Stimulated activated CD8-positive, alpha-beta memory T cell treated with anti-CD3 and anti-CD28 coated beads, Interleukin-7, amount 100 ng/mL, for 1 hour (primary cell): ENCODE measurements around the gene DOCK4.
"Not testable (repeated sequence)": the region's sequence is repeated elsewhere in the genome, so short reads cannot be mapped to it uniquely, and the experiment has no call there.

Experiments used
- DNase-seq, 2 donors: peaks; one replicate each; pipeline ENCODE4 v3.0.0-alpha.2; 2020; ENCODE audit warnings: low read depth in 2 of 2

The DOCK4 gene, protein sequence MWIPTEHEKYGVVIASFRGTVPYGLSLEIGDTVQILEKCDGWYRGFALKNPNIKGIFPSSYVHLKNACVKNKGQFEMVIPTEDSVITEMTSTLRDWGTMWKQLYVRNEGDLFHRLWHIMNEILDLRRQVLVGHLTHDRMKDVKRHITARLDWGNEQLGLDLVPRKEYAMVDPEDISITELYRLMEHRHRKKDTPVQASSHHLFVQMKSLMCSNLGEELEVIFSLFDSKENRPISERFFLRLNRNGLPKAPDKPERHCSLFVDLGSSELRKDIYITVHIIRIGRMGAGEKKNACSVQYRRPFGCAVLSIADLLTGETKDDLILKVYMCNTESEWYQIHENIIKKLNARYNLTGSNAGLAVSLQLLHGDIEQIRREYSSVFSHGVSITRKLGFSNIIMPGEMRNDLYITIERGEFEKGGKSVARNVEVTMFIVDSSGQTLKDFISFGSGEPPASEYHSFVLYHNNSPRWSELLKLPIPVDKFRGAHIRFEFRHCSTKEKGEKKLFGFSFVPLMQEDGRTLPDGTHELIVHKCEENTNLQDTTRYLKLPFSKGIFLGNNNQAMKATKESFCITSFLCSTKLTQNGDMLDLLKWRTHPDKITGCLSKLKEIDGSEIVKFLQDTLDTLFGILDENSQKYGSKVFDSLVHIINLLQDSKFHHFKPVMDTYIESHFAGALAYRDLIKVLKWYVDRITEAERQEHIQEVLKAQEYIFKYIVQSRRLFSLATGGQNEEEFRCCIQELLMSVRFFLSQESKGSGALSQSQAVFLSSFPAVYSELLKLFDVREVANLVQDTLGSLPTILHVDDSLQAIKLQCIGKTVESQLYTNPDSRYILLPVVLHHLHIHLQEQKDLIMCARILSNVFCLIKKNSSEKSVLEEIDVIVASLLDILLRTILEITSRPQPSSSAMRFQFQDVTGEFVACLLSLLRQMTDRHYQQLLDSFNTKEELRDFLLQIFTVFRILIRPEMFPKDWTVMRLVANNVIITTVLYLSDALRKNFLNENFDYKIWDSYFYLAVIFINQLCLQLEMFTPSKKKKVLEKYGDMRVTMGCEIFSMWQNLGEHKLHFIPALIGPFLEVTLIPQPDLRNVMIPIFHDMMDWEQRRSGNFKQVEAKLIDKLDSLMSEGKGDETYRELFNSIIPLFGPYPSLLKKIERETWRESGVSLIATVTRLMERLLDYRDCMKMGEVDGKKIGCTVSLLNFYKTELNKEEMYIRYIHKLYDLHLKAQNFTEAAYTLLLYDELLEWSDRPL (N-terminal part only)

DNA sequence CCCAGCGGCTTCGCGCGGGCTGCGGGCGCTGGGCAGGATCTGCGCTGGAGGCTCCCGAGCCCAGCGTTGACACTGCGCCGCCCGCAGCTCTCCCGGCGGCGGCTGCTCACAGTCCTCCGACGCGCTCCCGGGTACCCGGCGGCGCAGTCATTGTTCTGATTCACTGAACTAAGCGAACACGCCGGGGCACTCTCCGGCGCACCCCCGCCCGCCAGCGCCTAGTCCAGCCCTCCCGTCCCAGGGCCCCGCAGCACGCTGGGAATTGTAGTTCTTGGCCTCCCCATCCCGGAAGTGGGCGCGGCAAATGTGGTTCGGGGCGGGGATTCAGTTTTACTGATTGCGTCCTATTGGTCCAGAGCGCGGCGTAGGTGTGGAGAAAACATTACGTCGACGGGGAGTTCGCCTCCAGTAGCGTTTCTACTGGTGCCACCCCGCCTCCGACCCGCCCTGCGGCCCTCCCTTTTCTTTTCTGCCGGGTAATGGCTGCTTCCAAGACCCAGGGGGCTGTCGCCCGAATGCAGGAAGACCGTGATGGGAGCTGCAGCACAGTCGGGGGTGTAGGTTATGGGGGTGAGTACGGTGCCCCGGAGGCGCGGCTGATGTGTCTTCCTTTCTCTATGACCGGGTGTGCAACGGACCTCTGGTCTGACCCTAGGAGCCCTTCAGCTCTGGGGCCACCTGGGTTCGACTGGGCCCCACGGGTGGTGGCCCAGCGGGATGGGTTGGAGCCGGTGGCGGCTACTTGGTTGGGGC, at the start of gene DOCK4, which contains the start of gene ZNF277:
TSS of gene DOCK4 (minus strand) at position 162 of the 753 bp plus-strand sequence. CDS start 261 bp downstream, outside the sequence.
TSS of gene ZNF277 (plus strand) at position 458 of the 753 bp plus-strand sequence. CDS start at position 480, 22 bp downstream.
- DNase-seq: peak; percentile 100

DNA sequence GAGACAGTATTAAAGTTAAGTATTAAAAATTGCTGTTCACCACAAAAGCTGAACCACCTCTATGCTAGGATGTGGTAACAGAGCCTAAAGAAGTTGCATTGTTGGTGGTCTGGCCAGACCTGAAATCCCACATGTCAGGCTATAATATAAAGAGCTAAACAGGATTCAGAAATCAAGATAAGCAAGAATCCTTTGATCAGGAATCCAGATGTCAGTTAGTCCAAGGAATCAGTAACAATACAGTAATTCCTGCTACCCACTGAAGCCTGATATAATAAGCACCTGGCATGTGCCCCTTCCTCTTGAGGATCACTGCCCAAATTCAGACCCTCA, 49.2 kb upstream of the DOCK4 start:
- no peak for DNase-seq

DNA sequence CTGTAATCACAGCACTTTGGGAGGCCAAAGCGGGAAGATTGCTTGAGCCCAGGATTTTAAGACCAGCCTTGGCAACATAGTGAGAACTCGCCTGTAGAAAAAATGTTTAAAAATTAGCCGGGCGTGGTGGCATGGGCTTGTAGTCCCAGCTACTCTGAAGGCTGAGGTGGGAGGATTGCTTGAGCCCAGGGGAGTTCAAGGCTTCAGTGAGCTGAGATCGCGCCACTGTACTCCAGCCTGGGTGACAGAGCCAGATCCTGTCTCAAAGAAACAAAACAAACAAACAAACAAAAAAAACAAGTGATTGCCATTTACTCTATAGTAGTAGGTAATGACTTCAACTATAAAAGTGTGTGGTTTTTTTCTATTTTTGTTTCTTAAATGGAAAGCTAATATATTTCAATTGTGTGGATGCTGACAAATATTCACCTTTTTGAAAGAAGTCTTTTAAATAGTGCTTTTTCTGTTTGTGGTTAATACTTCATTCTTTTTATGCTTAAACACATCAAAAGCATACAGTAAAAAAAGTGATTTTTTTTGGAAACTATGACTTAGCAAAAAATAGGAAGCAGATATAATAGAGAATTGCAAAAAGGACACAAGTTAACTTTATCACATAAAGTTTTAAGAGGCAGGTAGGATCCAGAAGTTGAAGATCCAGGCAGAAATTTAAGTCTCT, 48.6 kb upstream of the DOCK4 start:
- DNase-seq: no peak

DNA sequence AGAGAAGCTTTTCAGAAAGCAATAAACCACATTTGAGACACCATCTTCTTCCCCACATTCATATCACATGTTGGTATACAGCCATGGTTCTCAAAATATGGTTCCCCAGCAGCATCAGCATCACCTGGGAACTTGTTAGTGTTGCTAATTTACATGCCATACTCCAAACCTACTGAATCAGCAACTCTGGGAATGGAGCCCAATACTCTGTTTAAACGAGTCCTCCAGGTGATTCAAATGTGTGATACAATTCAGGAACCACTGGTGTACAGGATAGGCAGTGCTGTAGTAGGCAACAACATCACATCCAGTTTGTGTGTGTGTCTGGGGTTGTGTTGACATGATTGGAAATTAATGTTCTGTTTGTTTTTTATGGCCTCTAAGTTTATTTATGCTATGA, 48.0 kb upstream of the DOCK4 start:
- DNase-seq: no peak

DNA sequence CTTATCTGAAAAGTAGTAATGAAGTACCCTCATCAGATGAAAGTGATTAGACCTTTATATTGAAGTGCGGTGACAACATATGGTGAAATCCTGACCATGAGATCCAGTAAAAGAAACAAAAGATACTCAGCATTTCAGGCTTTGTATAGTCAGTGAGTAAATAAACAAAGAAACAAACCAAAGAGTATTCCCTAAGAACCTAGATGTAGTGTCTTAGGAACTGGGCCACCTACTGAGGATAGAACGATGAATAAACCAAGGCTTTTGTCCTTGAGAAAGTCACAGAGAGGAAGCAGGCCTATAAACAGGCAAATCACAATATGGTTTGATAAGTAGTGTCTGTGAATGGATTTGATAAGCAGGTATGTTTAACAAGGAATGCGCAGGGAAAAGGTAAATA, 46.5 kb upstream of the DOCK4 start:
- DNase-seq: no peak

DNA sequence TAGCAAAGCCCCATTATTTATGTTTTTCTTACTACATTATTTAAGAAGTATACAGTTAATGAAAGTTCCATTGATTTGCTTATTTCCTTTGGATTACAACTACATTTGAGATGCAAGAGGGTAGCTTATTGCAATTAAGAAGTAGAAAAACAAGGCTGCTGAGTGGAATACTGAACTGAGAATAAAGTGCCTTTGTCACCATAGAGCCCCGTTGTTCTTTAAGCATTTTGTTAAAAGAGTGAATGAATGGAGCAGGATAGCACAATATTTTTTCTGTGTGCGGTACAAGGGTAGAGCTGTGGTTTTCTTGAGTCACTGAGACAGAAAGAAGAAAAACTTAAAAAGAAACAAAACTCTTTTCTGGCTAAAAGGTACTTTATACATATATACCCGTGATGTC, 45.9 kb upstream of the DOCK4 start:
- no peak for DNase-seq

DNA sequence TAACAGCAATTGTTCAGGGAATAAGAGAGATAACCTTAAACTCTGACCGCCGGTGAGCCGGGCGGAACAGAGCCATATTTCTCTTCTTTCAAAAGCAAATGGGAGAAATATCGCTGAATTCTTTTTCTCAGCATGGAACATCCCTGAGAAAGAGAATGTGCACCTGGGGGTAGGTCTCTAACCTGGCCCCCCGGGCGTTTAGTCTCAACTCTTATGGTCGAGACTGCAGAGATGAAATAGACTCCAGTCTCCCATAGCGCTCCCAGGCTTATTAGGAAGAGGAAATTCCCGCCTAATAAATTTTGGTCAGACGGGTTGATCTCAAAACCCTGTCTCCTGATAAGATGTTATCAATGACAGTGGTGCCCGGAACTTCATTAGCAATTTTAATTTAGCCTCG, 43.8 kb upstream of the DOCK4 start:
- DNase-seq: not testable (repeated sequence)

DNA sequence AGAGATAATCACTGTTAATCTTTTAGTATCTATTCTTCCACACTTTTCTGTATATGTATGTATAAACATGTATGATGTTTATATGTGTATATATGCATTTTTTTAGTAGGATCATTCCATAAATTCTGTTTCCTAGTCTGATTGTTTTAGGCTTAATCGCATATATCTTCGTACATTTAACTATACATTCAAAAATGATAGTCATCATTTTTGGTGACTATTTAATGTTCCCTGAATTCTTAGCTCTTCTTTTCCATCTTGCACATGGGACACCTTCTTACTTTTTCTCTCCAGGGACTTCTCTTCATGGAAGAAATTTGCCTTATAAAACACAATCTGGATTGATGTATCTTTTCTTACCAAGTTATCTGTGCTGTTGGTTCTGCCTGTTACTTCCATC, 42.4 kb upstream of the DOCK4 start:
- no peak for DNase-seq

DNA sequence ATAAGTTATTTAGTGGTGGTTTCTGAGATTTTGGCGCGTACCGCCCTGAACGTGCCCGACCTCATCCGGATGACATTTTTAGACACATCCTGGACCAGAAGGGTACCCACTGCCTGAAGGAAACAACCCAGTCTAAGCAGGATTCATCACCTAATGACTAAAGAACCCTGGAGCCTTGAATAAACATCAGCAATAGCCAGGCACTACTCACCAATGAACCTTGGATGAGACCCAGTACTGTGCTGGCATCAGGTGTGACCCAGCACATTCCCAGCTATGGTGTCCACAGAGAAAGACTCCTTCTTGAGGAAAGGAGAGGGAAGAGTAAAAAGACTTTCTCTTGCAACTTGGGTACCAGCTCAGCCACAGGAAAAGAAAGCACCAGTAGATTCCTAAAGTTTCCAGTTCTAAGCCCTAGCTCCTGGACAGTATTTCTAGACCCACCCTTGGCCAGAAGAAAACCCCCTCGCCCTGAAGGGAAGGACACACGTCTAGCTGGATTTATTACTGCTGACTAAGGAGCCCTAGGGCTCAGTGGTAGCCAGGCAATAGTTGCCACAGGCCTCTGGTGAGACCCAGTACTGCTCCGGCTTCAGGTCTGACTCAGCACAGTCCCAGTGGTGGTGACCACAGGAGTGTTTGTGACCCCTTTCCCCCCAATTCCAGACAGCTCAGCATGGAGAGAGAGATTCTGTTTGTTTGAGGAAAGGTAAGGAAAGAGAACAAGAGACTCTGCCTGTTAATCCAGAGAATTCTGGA, 32.8 kb upstream of the DOCK4 start:
- DNase-seq: no peak

DNA sequence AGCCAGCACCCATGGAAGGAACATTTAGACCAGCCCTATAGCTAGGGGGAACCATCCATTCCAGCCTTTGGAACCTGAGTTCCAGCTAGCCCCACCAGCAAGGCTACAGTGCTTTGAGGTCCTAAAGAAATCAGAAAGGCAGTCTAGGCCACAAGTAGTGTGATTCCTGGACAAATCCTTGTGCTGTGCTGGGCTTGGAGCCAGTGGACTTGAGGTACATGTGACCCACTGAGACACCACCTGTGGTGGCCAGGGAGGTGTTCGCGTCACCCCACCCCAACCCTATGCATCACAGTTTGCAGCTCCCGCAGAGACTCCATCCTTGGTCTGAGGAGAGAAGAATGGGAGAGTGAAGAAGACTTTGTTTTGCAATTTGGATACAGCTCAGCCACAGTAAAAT, 32.1 kb upstream of the DOCK4 start:
- DNase-seq: no peak

DNA sequence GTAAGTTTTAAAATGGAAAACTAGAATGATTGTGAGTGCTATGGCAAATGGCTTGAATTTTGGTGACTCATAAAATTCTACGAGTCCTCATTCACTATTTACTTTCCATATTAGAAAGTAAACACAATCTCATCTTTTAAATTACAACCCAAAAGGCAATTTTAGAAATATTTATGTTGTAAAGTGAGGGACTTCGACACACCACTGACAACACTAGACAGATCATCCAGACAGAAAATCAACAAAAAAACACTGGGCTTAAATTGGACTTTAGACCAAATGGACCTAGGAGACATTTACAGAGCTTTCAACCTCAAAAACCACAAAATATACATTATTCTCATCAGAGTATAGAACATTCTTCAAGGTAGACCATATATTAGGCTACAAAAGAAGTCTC, 30.4 kb upstream of the DOCK4 start:
- no peak for DNase-seq

DNA sequence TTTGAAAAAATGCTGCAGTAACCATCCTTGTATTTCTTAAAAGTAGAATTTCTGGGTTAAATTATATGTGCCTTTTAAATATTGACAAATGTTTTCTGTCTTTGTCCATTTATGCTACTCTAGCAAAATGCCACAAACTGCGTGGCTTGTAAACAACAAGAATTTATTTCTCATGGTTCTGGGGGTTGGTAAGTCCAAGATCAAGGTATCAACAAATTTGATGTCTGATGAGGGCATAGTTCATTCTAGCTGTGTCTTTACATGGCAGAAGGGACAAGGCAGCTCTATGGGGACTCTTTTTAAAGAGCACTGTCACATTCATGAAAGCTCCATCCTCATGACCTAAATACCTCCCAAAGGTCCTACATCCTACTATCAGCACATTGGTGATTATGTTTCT, 27.9 kb upstream of the DOCK4 start:
- DNase-seq: no peak

DNA sequence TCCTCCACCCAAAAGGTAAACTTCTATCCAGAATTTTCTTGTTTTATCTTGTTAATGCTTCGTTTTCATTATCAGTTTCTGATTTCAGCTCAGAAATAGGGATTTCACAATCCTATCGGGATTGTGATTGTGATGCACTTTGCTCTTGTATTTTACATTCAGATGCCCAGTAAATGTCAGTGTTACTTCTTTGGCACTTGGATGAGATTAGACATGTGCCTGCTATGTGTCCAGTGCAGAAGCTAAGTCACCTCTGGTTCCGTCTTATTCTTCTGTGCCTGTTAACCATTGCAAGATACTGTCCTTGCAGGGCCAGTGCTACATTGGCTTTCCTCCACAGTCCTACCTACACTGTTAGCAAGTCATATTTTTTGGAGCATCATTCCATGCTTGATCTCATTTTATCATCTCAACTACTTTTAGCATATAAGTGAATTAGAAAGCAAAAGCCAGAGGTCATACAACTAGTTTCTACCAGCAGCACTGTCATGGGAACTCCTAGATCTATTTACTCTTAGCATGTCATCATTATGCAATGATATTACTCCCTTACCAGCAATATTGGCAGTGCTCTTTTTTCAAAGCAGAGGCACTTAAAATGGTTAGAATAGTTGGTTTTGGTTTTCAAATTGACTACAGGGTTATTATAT, 27.0 kb upstream of the DOCK4 start:
- no peak for DNase-seq

DNA sequence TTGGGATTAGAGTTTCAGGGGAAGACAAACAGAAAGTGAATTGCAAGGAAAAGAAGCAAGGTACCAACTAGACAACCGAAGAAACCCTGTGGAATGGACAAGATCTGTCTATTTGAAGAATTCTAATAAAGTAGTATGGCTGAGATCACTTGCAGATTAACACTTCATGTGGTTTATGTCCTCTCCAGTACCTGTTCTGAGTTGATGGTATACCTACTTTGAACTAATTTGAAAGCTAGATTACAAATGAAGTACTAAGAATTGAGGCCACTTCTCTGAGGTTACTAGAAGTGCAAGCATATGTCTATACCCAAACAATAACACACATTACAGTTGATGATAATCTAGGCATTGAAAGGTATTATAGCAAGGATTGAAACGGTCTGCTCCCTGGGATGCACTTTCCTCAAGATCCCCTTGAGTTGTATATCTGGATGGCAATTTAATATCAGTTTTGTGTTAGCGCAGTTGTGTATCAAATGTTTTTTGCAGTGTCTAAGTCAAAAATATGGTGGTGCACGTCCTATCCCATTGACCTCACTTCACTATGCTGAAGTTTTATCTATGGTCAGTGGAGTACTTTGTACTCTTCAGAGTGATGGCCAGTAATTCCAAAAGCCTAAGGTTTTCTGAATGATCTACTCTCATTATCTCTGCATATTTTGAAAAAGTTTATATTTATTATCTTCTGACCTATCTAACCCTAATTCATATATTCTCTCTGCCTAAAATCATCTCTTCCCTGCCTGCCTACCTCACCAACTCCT, 26.2 kb upstream of the DOCK4 start:
- no peak for DNase-seq

DNA sequence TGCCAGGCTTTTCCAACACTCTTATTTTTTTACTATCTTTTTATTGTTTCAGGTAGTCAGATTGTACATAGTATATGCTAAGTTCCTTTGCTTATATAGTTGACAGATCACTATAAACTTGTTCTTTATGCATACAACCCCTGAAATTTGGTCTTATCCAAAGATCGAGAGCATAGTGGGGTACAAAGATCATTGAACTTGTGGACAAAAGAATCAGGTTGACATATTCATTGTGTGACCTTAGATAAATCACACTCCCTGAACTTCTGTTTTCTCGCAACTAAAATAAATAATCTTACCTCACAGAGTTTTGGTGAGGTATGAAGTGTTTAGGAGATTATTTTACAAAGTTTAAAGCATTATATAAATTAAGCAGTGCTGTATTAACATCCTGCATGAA, 22.4 kb upstream of the DOCK4 start:
- no peak for DNase-seq

DNA sequence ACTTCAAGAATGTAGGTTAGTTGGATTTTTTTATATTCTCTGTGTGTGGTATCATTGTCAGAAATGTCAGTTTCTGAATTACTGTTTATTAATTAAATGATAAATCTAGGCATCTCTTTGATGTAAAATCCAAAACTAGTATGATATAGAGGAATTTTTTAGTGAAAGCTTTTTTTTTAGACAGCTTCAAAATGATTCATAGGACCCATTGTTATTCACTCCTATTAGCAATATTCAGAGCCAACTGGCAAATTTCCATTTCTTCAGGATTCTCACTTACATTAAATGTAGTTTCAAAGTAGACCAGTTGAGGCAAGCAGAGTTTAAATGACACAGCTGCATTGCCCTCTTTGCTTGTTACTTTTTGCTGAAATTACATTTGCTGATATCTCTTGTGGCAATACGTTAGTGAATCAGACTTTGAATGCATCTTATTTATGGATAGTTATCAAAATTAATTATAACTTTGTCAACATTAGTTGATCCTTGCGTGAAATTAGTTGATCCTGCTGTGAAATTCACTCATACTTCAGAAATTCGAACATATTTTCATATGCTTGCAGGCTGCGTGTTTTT, 20.6 kb upstream of the DOCK4 start:
- no peak for DNase-seq

DNA sequence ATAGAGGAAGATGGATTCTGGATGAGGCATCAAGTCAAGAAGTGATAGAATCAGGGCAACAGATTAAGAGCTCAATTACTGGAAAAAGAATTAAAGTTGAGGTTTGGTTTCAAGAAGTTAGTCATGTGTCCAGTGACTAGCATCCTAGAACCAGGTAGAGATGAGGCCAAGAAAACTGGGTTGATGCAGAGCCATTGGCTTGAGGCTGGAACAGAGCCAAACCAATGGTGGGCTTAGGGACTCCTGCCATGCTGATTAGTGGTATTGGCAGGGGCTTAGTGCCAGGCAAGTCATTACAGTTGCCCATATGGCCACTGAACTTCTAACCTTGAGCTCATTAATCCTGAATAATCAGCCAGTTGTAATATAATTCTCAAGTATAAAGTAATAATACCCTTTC, 18.8 kb upstream of the DOCK4 start:
- DNase-seq: no peak

DNA sequence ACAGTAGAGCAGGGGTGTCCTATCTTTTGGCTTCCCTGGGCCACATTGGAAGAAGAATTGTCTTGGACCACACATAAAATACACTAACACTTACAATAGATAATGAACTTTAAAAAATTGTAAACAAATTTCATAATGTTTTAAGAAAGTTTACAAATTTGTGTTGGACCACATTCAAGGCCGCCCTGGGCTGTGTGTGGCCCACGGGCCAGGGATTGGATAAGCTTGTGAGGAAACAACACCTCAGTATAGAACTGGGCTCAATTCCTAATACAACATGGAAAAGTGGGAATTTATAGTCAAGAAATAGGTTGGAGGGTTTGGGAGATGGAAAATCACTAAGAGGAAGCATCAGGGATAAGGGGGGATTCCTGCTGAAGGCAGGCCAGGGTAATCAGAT, 18.0 kb upstream of the DOCK4 start:
- DNase-seq: no peak
